ENCODE measurements around the gene ZNF622. TPM values are rescaled to one million over a fixed set of nuclear protein-coding genes. Genes with fewer than 3 reads are reported as not detected.

Gene ZNF622
- total RNA-seq, 1 experiment from 2014 or later: 54.4 TPM

GRCh38 chr5:16411235-16411634, 54.4 kb downstream of the ZNF622 start:
- Histone ChIP-seq H3K4me2 (no peak overlapping the region), H3K36me3 (ENCODE audit: low read depth) (no peaks in the 10 kb centered on the region), H3K27ac (no peak overlapping the region), H2AFZ (no peak overlapping the region), H4K20me1 (ENCODE audit: insufficient read depth) (no peaks in the 10 kb centered on the region), H3K27me3 (ENCODE audit: insufficient read depth, low read depth) (peaks cover 4% of the 10 kb centered on the region; the same call in 1 of the 2 replicates), H3K4me3 (no peak overlapping the region), H3K79me2 (ENCODE audit: low read depth) (no peaks in the 10 kb centered on the region), H3K4me1 (replicated peaks; ENCODE audit: insufficient read depth) (peaks cover 6% of the 10 kb centered on the region), H3K9me3 (ENCODE audit: insufficient read depth, low read depth) (no peaks in the 10 kb centered on the region), H3K9me2 (ENCODE audit: insufficient read depth) (no peaks in the 10 kb centered on the region), H3F3A (ENCODE audit: insufficient read depth, low read depth) (no peaks in the 10 kb centered on the region)
- CTCF ChIA-PET: no interaction called here
- BruUV-seq (replicated peaks): no TSS peak
- no peak for TF ChIP-seq EZH2 (IDR thresholded peaks at IDR 0.05; ENCODE audit: low read depth)
- TF ChIP-seq, protein P1, sequence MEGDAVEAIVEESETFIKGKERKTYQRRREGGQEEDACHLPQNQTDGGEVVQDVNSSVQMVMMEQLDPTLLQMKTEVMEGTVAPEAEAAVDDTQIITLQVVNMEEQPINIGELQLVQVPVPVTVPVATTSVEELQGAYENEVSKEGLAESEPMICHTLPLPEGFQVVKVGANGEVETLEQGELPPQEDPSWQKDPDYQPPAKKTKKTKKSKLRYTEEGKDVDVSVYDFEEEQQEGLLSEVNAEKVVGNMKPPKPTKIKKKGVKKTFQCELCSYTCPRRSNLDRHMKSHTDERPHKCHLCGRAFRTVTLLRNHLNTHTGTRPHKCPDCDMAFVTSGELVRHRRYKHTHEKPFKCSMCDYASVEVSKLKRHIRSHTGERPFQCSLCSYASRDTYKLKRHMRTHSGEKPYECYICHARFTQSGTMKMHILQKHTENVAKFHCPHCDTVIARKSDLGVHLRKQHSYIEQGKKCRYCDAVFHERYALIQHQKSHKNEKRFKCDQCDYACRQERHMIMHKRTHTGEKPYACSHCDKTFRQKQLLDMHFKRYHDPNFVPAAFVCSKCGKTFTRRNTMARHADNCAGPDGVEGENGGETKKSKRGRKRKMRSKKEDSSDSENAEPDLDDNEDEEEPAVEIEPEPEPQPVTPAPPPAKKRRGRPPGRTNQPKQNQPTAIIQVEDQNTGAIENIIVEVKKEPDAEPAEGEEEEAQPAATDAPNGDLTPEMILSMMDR (conservative IDR thresholded peaks at IDR 0.05): no peak
- DNase-seq: peak in 1 of 2 experiments; percentile 10
- intact Hi-C loops (cut with micrococcal nuclease; ENCODE audit: unreplicated experiment): no loop called here
- POLR2A ChIA-PET (ENCODE audit: unreplicated experiment): no interaction called here

DNA sequence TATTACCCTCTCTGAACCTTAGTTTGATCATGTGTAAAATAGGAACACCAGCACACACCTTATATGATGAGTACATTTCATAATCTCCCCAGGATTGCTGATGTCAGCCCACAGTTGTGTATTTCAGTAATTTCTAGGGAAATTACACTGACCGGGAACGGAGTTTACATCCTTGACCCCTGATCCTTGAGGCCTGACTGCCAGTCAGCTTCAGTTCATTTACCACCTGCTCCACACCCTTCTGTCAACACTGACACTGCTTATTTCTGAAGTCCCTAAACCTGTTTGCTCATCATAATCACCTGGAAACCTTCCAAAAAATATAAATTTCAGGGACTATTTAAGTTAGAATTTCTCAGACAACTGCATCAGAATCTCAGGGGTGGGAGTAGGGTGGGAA, 55.3 kb downstream of the ZNF622 start:
- BruUV-seq (replicated peaks): no TSS peak
- DNase-seq: peak in 1 of 2 experiments; percentile 28
- no peaks in the 10 kb centered on the region for H4K20me1 ChIP-seq (ENCODE audit: insufficient read depth)
- H3K4me2 ChIP-seq: no peak overlapping the region
- ChIA-PET CTCF (no interaction called here), POLR2A (ENCODE audit: unreplicated experiment) (no interaction called here)
- H3K36me3 ChIP-seq (ENCODE audit: low read depth): no peaks in the 10 kb centered on the region
- no peaks in the 10 kb centered on the region for H3K9me2 ChIP-seq (ENCODE audit: insufficient read depth)
- TF ChIP-seq EZH2 (IDR thresholded peaks at IDR 0.05; ENCODE audit: low read depth): no peak
- TF ChIP-seq, protein P1 (conservative IDR thresholded peaks at IDR 0.05): no peak
- no peaks in the 10 kb centered on the region for H3K79me2 ChIP-seq (ENCODE audit: low read depth)
- no peaks in the 10 kb centered on the region for H3F3A ChIP-seq (ENCODE audit: insufficient read depth, low read depth)
- no peaks in the 10 kb centered on the region for H3K9me3 ChIP-seq (ENCODE audit: insufficient read depth, low read depth)
- H3K4me3 ChIP-seq: no peak overlapping the region
- H3K4me1 ChIP-seq (replicated peaks; ENCODE audit: insufficient read depth): peaks cover 15% of the 10 kb centered on the region
- H3K27ac ChIP-seq: no peak overlapping the region
- intact Hi-C loops (cut with micrococcal nuclease; ENCODE audit: unreplicated experiment): no loop called here
- H3K27me3 ChIP-seq (ENCODE audit: insufficient read depth, low read depth): no peaks in the 10 kb centered on the region
- no peak overlapping the region for H2AFZ ChIP-seq

DNA sequence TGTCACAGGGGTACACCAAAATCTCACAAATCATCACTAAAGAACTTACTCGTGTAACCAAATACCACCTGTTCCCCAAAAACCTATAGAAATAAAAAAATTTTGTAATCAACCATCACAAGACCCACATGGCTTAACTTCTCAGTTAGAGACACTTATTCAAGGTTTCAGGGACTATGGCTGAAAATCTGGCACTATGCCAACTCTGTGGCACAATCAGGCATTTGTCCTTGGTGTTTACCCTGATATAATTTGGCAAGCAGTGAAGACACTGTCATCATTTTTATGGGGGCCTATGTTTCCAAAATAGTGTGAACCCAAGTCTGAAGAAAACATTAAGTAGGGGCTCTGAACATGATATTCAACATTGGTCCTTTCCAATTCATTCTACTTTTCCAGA, 59.0 kb downstream of the ZNF622 start:
- ChIA-PET CTCF (no interaction called here), POLR2A (ENCODE audit: unreplicated experiment) (no interaction called here)
- Histone ChIP-seq H3K27ac (no peak overlapping the region), H3K27me3 (ENCODE audit: insufficient read depth, low read depth) (peaks cover 7% of the 10 kb centered on the region), H3F3A (ENCODE audit: insufficient read depth, low read depth) (no peaks in the 10 kb centered on the region), H3K9me2 (ENCODE audit: insufficient read depth) (no peaks in the 10 kb centered on the region), H3K4me3 (no peak overlapping the region), H2AFZ (no peak overlapping the region), H3K4me1 (replicated peaks; ENCODE audit: insufficient read depth) (peaks cover 17% of the 10 kb centered on the region), H4K20me1 (ENCODE audit: insufficient read depth) (no peaks in the 10 kb centered on the region), H3K36me3 (ENCODE audit: low read depth) (no peaks in the 10 kb centered on the region), H3K79me2 (ENCODE audit: low read depth) (no peaks in the 10 kb centered on the region), H3K9me3 (ENCODE audit: insufficient read depth, low read depth) (no peaks in the 10 kb centered on the region), H3K4me2 (no peak overlapping the region)
- intact Hi-C loops (cut with micrococcal nuclease; ENCODE audit: unreplicated experiment): no loop called here
- TF ChIP-seq EZH2 (IDR thresholded peaks at IDR 0.05; ENCODE audit: low read depth): no peak
- TF ChIP-seq, protein P1 (conservative IDR thresholded peaks at IDR 0.05): no peak
- DNase-seq: peak in 1 of 2 experiments; percentile 32
- no TSS peak for BruUV-seq (replicated peaks)

All from PC-9 (cell line).